ENCODE results near the gene SYNPO.

Gene SYNPO

GRCh38 chr5:150700594-150701377 lies 60.3 kb downstream of the SYNPO start, which contains the start of gene RBM22:
Gene RBM22, minus strand, starts transcription at chr5:150701062. Its CDS starts 77 bp downstream, at chr5:150700985.
- Histone ChIP-seq H2AFZ (ENCODE audit: low read length, unreplicated experiment) (peak within 1 kb of the TSS; percentile 100), H3K36me3 (ENCODE audit: insufficient read depth, low read length) (peaks cover 28% of the 10 kb centered on the region), H3K79me2 (ENCODE audit: control insufficient read depth, insufficient read depth, low read length, unreplicated experiment) (peaks cover 24% of the 10 kb centered on the region), H3K4me1 (ENCODE audit: control insufficient read depth, insufficient read depth, low read length, unreplicated experiment) (peaks cover 14% of the 10 kb centered on the region), H3K4me3 (ENCODE audit: low read depth, low read length) (peak within 1 kb of the TSS; percentile 99), H3K27me3 (ENCODE audit: insufficient read depth, low read length) (no peaks in the 10 kb centered on the region), H3K27ac (ENCODE audit: low read depth, low read length) (peak within 1 kb of the TSS; percentile 78)

- Histone ChIP-seq H3K79me2 (ENCODE audit: control insufficient read depth, insufficient read depth, low read length, unreplicated experiment) (peaks cover 21% of the 10 kb centered on the region), H2AFZ (ENCODE audit: low read length, unreplicated experiment) (no peak overlapping the region), H3K27me3 (ENCODE audit: insufficient read depth, low read length) (no peaks in the 10 kb centered on the region), H3K4me3 (ENCODE audit: low read depth, low read length) (no peak overlapping the region), H3K36me3 (ENCODE audit: insufficient read depth, low read length) (peaks cover 8% of the 10 kb centered on the region; the same call in 1 of the 2 replicates), H3K27ac (ENCODE audit: low read depth, low read length) (no peak overlapping the region), H3K4me1 (ENCODE audit: control insufficient read depth, insufficient read depth, low read length, unreplicated experiment) (peaks cover 14% of the 10 kb centered on the region)
These were observed 63.3 kb downstream of the SYNPO start for GRCh38 chr5:150703762-150704161.

GRCh38 chr5:150706776-150707390 lies 66.4 kb downstream of the SYNPO start:
- Histone ChIP-seq H2AFZ (ENCODE audit: low read length, unreplicated experiment) (no peak overlapping the region), H3K27ac (ENCODE audit: low read depth, low read length) (no peak overlapping the region), H3K4me1 (ENCODE audit: control insufficient read depth, insufficient read depth, low read length, unreplicated experiment) (no peaks in the 10 kb centered on the region), H3K36me3 (ENCODE audit: insufficient read depth, low read length) (peaks cover 15% of the 10 kb centered on the region), H3K4me3 (ENCODE audit: low read depth, low read length) (no peak overlapping the region), H3K79me2 (ENCODE audit: control insufficient read depth, insufficient read depth, low read length, unreplicated experiment) (no peaks in the 10 kb centered on the region), H3K27me3 (ENCODE audit: insufficient read depth, low read length) (no peaks in the 10 kb centered on the region)
